ENCODE measurements around the gene RASGRF2. TPM values are rescaled to one million over a fixed set of nuclear protein-coding genes. Genes with fewer than 3 reads are reported as not detected.

Gene RASGRF2
- total and polyA plus RNA-seq, 2 of the 13 experiments (the other 11 are each of a cell fraction or from before 2014, with no cell fraction given): 23.6 to 29.0 TPM

DNA sequence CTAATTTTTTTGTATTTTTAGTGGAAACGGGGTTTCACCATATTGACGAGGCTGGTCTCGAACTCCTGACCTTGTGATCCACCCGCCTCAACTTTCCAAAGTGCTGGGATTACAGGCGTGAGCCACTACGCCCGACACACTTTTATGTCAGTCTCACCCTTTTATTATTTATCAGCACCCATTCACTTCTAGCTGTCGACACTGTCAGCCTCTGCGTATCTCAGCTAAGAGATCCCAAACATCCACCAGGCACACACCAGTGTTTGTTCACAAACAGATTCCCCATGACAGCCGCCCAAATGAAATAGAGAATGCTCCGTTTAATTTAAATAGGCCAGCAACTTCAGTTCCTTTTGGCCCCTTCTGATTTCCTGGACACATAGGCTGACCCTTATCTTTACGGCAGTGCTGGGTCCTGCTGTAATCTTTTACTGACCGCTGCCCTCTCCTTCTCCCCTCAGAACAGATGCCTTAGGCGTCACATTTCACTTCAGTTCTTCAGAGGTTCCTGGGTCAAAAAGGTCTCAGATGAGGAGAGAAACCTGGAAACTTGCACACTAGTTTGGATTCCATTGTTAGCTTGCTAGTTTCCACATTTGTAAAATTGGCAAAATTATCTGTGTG is 229.8 kb downstream of the RASGRF2 start (continued):
- TF ChIP-seq ZNF615 (CRISPR knock-in tag; IDR thresholded peaks at IDR 0.05; ENCODE audit: borderline replicate concordance): no peak
- TF ChIP-seq RFXAP (CRISPR knock-in tag; IDR thresholded peaks at IDR 0.05; ENCODE audit: borderline replicate concordance): no peak
- no peak for TF ChIP-seq KMT2A (CRISPR knock-in tag; IDR thresholded peaks at IDR 0.05)

DNA sequence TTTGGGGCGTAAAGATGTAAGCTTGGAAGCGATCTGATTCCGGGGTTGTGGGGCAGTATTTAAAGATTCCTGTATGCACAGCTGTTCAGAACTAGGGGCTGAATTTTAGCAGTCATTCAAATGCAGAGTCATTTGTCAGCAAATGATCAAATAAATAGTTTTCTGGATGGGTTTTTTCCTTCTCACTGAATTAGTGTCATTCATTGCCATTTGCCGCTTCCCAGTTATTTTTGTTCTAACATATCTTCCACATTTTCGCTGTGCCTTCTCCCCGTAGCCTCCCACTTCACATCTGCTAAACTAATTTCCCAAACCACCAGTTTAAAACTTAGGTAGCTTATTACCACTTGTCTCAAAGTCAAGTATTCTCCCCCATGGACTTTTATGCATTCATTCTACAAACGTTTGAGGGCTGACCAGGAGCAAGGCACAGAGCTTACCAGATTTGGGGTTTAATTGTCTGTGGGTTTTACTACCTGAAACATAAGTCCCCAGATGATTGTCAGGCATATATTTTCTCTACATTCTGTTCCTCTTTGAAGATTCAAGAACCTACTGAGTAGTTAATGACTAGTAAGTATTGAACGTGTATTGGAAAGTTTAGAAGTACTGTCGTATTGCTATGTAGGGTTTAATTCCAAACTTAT is 231.7 kb downstream of the RASGRF2 start:
- TF ChIP-seq KLF15 (CRISPR knock-in tag; IDR thresholded peaks at IDR 0.05; ENCODE audit: borderline replicate concordance) (no peak), SRF (IDR thresholded peaks at IDR 0.05; ENCODE audit: low read depth, low read length) (no peak), ZNF138 (CRISPR knock-in tag; IDR thresholded peaks at IDR 0.05; ENCODE audit: low read depth) (no peak), SRSF4 (IDR thresholded peaks at IDR 0.05; ENCODE audit: low read depth, low read length, poor library complexity, severe bottlenecking) (no peak)
- peaks cover 14 to 17% of the 10 kb centered on the region in 2 experiments; a peak in 4 of 5 replicates for H3K36me3 ChIP-seq (replicated peaks in 1 of 2; ENCODE audit: control insufficient read depth in 1 of 2, insufficient read depth in 2 of 2, low read length in 2 of 2)
- BruUV-seq (replicated peaks): no TSS peak
- 97% methylated on average over 9 of the region's 9 CpGs for WGBS (ENCODE audit: low lambda C conversion rate)
- no peak overlapping the region for H3K4me2 ChIP-seq (ENCODE audit: low read depth, low read length)
- H3K27ac ChIP-seq (ENCODE audit: extremely low read length, insufficient read depth, low read length): no peak overlapping the region
- POLR2A ChIA-PET: no interaction called here
- no peaks in the 10 kb centered on the region for H3K4me1 ChIP-seq (ENCODE audit: insufficient read depth, low read length)
- FAIRE-seq (no peak), DNase-seq (ENCODE audit: low spot score) (no peak), ATAC-seq (no peak)
- H4K20me1 ChIP-seq (ENCODE audit: insufficient read depth, low read length): no peaks in the 10 kb centered on the region
- H3K79me2 ChIP-seq (ENCODE audit: insufficient read depth, low read length): no peaks in the 10 kb centered on the region
- intact Hi-C loops (cut with micrococcal nuclease; ENCODE audit: unreplicated experiment) (loop anchor here (10.0 kb wide), 1 partner anchor 477 kb away; no protein-coding TSS in a partner anchor), in situ Hi-C loops (cut with HindIII; ENCODE audit: extremely low pct_ligation_motif_present, low pct_unique_long_range_greater_than_20kb) (loop anchor here (25.0 kb wide), 1 partner anchor 480 kb away; no protein-coding TSS in a partner anchor)
- H2AFZ ChIP-seq (ENCODE audit: low read length): no peak overlapping the region
- no peaks in the 10 kb centered on the region for H3K9me3 ChIP-seq (ENCODE audit: low read length)
- no peak overlapping the region for H3K4me3 ChIP-seq (replicated peaks in 1 of 3; ENCODE audit: insufficient read depth in 1 of 3, low read depth in 2 of 3, low read length in 3 of 3)
- CTCF ChIA-PET (ENCODE audit: low intra/inter-chr PET ratio, low total read pairs): no interaction called here
- H3K27me3 ChIP-seq (ENCODE audit: control insufficient read depth in 1 of 2, insufficient read depth in 2 of 2, low read length in 2 of 2): no peaks in the 10 kb centered on the region
- H3K9ac ChIP-seq (ENCODE audit: insufficient read depth, low read depth, low read length): no peak overlapping the region

Measured in HepG2 (cell line).